HCT116 (cell line): ENCODE results near the gene CBFA2T2. TPM values are rescaled to one million over a fixed set of nuclear protein-coding genes. Genes with fewer than 3 reads are reported as not detected.
"Not testable (repeated sequence)": the region's sequence is repeated elsewhere in the genome, so short reads cannot be mapped to it uniquely, and the experiment has no call there.

Source experiments
- ATAC-seq: fragments of 200-7000 bp; cut with Tn5 transposase; 2 replicates; pipeline ENCODE4 v1.9.1; 2020; ENCODE audit warnings: mild to moderate bottlenecking, moderate library complexity
- BruUV-seq: library from RNA; stranded (reverse); fragments of 400-500 nt; replicated peaks from 2 replicates; lab custom pipeline; 2021; lab: Mats Ljungman, UMichigan
- CTCF ChIA-PET: fragments of 300-600 bp; sonication (Branson Sonifier 250); formaldehyde crosslinking; loops from one replicate; lab custom pipeline; 2021; ENCODE audit warnings: antibody characterized with exemption; lab: Charles Lee
- POLR2A ChIA-PET: fragments of 300-600, 350-600 bp; sonication (Branson Sonifier 250); formaldehyde crosslinking; loops from one replicate; lab custom pipeline; 2021; ENCODE audit warnings: antibody characterized with exemption; lab: Charles Lee
- RAD21 ChIA-PET, 2 experiments: fragments of 300-600 bp; sonication (Branson Sonifier 250); formaldehyde crosslinking; loops; one replicate each; lab custom pipeline; 2023; ENCODE audit warnings: low total read pairs in 2 of 2; ENCODE audit not compliant: uncharacterized antibody in 2 of 2, unreplicated experiment in 2 of 2, low non-redundant PET in 1 of 2; lab: Charles Lee
- DNase-seq: peaks from one replicate; pipeline ENCODE4 v3.0.0-alpha.2; 2010; ENCODE audit warnings: low read depth, low spot score
- H2AFZ ChIP-seq: fragments of 200-600 bp; shearing (Covaris generic), sonication (generic); 2 replicates; pipeline ENCODE4 v1.6.1; 2017; ENCODE audit warnings: low read depth, mixed run types, mixed read lengths, antibody characterized with exemption, low read length; ENCODE audit not compliant: poor library complexity, severe bottlenecking
- H3K27ac ChIP-seq: 2 replicates; pipeline ENCODE4 v1.5.1; 2012; ENCODE audit warnings: low read depth, low read length
- H3K27me3 ChIP-seq: fragments of 200-600 bp; sonication (generic); 2 replicates; pipeline ENCODE4 v1.6.1; 2016; ENCODE audit warnings: mixed run types, low read length, mixed read lengths; ENCODE audit not compliant: insufficient read depth
- H3K36me3 ChIP-seq, 2 experiments: fragments of 200-500 bp in 1 of 2; fragments of 200-600 bp in 1 of 2; sonication (Bioruptor generic) in 1 of 2; sonication (generic) in 1 of 2; 2 replicates each; pipeline versions ENCODE4 v1.5.1 to v1.6.1; 2014 to 2016; ENCODE audit warnings: low read length in 2 of 2, inconsistent platforms in 1 of 2, mixed read lengths in 1 of 2, mixed run types in 1 of 2; ENCODE audit not compliant: insufficient read depth in 2 of 2, control insufficient read depth in 1 of 2
- H3K4me1 ChIP-seq, 2 experiments: fragments of 200-600 bp in 1 of 2; sonication (generic) in 1 of 2; 2 replicates each; pipeline versions ENCODE4 v1.5.1 to v1.6.1; 2012 to 2017; ENCODE audit warnings: low read length in 2 of 2, inconsistent platforms in 1 of 2, mild to moderate bottlenecking in 1 of 2, mixed read lengths in 1 of 2, mixed run types in 1 of 2, moderate library complexity in 1 of 2; ENCODE audit not compliant: insufficient read depth in 2 of 2, control insufficient read depth in 1 of 2
- H3K4me2 ChIP-seq: fragments of 200-600 bp; sonication (generic); 2 replicates; pipeline ENCODE4 v1.6.1; 2017; ENCODE audit warnings: mixed run types, low read length, mixed read lengths
- H3K4me3 ChIP-seq, 2 experiments: fragments of 200-600 bp in 1 of 2; sonication (generic) in 1 of 2; replicated peaks in 1 of 2; 2 replicates each; pipeline ENCODE4 v1.5.1; 2011 to 2016; ENCODE audit warnings: low read length in 2 of 2, control low read depth in 1 of 2, low read depth in 1 of 2, mild to moderate bottlenecking in 1 of 2, mixed read lengths in 1 of 2, mixed run types in 1 of 2
- H3K79me2 ChIP-seq: fragments of 200-600 bp; sonication (generic); 2 replicates; pipeline ENCODE4 v1.6.1; 2017; ENCODE audit warnings: mild to moderate bottlenecking, mixed run types, low read length, moderate library complexity, mixed read lengths; ENCODE audit not compliant: insufficient read depth
- H3K9ac ChIP-seq: fragments of 200-600 bp; sonication (generic); 2 replicates; pipeline ENCODE4 v1.6.1; 2016; ENCODE audit warnings: low read length, mixed read lengths
- H3K9me2 ChIP-seq: fragments of 200-600 bp; sonication (generic), shearing (Covaris generic); 2 replicates; pipeline ENCODE4 v1.6.1; 2017; ENCODE audit warnings: mixed run types, mild to moderate bottlenecking, moderate library complexity; ENCODE audit not compliant: insufficient read depth
- H3K9me3 ChIP-seq, 2 experiments: fragments of 200-500 bp in 1 of 2; fragments of 200-600 bp in 1 of 2; sonication (Bioruptor generic) in 1 of 2; sonication (generic) in 1 of 2; 2 replicates each; pipeline ENCODE4 v1.6.1; 2014 to 2017; ENCODE audit warnings: low read length in 2 of 2, mixed read lengths in 2 of 2, inconsistent platforms in 1 of 2, low read depth in 1 of 2, mild to moderate bottlenecking in 1 of 2, mixed run types in 1 of 2, moderate library complexity in 1 of 2; ENCODE audit not compliant: control insufficient read depth in 1 of 2, insufficient read depth in 1 of 2
- H4K20me1 ChIP-seq: fragments of 200-600 bp; sonication (generic), shearing (Covaris generic); 2 replicates; pipeline ENCODE4 v1.6.1; 2017; ENCODE audit warnings: mixed run types, mild to moderate bottlenecking, moderate library complexity; ENCODE audit not compliant: insufficient read depth
- ATF3 ChIP-seq: IDR thresholded peaks from 2 replicates; pipeline ENCODE4 v1.6.1; 2012
- CBX3 ChIP-seq: IDR thresholded peaks from 2 replicates; pipeline ENCODE4 v1.6.1; 2012; ENCODE audit warnings: low read depth
- EGR1 ChIP-seq: IDR thresholded peaks from 2 replicates; pipeline ENCODE4 v1.6.1; 2012; ENCODE audit warnings: low read depth
- EZH2 ChIP-seq: fragments of 200-600 bp; sonication (generic); IDR thresholded peaks from 2 replicates; pipeline ENCODE4 v1.6.1; 2017; ENCODE audit warnings: antibody characterized with exemption, mixed run types
- RAD21 ChIP-seq: IDR thresholded peaks from 2 replicates; pipeline ENCODE4 v1.6.1; 2012; ENCODE audit warnings: low read depth, mild to moderate bottlenecking
- SRF ChIP-seq: IDR thresholded peaks from 2 replicates; pipeline ENCODE4 v1.6.1; 2012; ENCODE audit warnings: low read depth
- TCF7L2 ChIP-seq: IDR thresholded peaks from 2 replicates; pipeline ENCODE4 v1.7.0; 2011; ENCODE audit warnings: borderline replicate concordance, inconsistent platforms; ENCODE audit not compliant: insufficient read depth, insufficient read length; ENCODE audit errors: extremely low read depth
- ZFX ChIP-seq: fragments of 450-650 bp; IDR thresholded peaks from 2 replicates; pipeline ENCODE4 v1.6.1; 2017
- ZNF274 ChIP-seq: fragments of 200-500 bp; sonication (Bioruptor generic); IDR thresholded peaks from 2 replicates; pipeline ENCODE4 v1.6.1; 2014; ENCODE audit warnings: mild to moderate bottlenecking, low read depth, low read length, inconsistent platforms
- intact Hi-C: fragments of 100-400 bp; cut with micrococcal nuclease; formaldehyde crosslinking; loops from 2 replicates; pipeline ENCODE4 v1.10.0; 2022
- total RNA-seq: library from RNA; stranded (reverse); gene quantifications from one replicate; pipeline ENCODE4 v1.2.1, GENCODE V29; 2021; ENCODE audit not compliant: unreplicated experiment
- TF ChIP-seq, protein P1 (sequence below): IDR thresholded peaks from 2 replicates; pipeline ENCODE4 v1.6.1; 2011; ENCODE audit warnings: mild to moderate bottlenecking, low read length, moderate library complexity; ENCODE audit not compliant: insufficient replicate concordance; ENCODE audit errors: extremely low read depth

Gene CBFA2T2
- total RNA-seq, 1 experiment from 2014 or later = 8.0 TPM

DNA sequence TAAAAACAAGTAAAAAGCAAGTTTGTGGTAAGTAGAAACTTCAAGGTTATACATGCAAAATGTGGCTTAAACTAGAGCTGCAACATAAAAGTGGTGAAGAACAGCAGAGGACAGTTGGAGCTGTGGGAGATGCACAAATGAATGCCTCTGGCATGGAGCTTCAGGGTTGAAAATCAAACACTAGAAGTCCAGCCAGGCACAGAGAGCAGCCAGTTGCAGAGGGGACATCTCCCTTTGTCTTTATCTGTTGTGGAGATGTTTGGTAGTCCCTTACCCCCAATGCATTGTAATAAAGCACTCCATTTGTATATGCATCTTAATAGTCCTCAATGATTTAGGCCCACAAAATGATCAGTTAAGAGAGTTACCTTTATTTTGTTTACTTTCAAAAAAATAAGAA, 99.2 kb downstream of the CBFA2T2 start:
- no peaks in the 10 kb centered on the region for H3K9me3 ChIP-seq
- DNase-seq = no peak
- no peaks in the 10 kb centered on the region for H3K9me2 ChIP-seq
- RAD21 ChIA-PET = no interaction called here
- no peak for TF ChIP-seq ATF3
- intact Hi-C loops = no loop called here
- no peaks in the 10 kb centered on the region for H3K36me3 ChIP-seq
- no peak overlapping the region for H2AFZ ChIP-seq
- CTCF ChIA-PET = interaction anchor here (1.2 kb wide), 1 partner anchor 12 kb away, joined by 5 read pairs; no protein-coding TSS in a partner anchor
- ATAC-seq = no peak
- H3K9ac ChIP-seq = no peak overlapping the region
- no peak overlapping the region for H3K4me2 ChIP-seq
- peaks cover 3% of the 10 kb centered on the region; the same call in 1 of the 2 replicates for H4K20me1 ChIP-seq
- peaks cover 3 to 7% of the 10 kb centered on the region in 2 experiments; a peak in 3 of 4 replicates for H3K4me1 ChIP-seq
- no peak overlapping the region for H3K27ac ChIP-seq
- no peak overlapping the region for H3K4me3 ChIP-seq
- no TSS peak for BruUV-seq
- POLR2A ChIA-PET = interaction anchor here (1.7 kb wide), 1 partner anchor 13 kb away, joined by 3 read pairs; no protein-coding TSS in a partner anchor
- no peaks in the 10 kb centered on the region for H3K79me2 ChIP-seq
- H3K27me3 ChIP-seq = no peaks in the 10 kb centered on the region

DNA sequence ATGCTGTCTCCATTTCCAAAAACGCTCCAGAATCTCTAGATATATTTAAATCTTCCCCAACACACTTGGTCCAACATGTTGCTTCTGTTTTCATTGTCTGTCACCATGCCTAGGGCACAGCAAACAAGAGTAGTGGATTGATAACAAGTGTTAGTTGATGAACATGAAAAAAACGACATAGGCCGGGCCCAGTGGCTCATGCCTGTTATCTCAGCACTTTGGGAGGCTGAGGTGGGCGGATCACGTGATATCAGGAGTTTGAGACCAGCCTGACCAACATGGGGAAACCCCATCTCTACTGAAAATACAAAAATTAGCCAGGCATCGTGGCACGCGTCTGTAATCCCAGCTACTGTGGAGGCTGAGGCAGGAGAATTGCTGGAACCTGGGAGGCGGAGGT, 102.0 kb downstream of the CBFA2T2 start:
- H3K79me2 ChIP-seq, H3K4me2 ChIP-seq, intact Hi-C loops, H2AFZ ChIP-seq, H3K36me3 ChIP-seq, H3K27me3 ChIP-seq, H3K9ac ChIP-seq, H3K27ac ChIP-seq, POLR2A ChIA-PET, DNase-seq, RAD21 ChIA-PET, H4K20me1 ChIP-seq, BruUV-seq, H3K9me2 ChIP-seq, CTCF ChIA-PET, H3K4me1 ChIP-seq, ATAC-seq, H3K4me3 ChIP-seq, H3K9me3 ChIP-seq: not testable (repeated sequence)

GRCh38 chr20:33594743-33595142, 104.8 kb downstream of the CBFA2T2 start:
- intact Hi-C loops = no loop called here
- RAD21 ChIA-PET = no interaction called here
- no peak overlapping the region for H3K4me3 ChIP-seq
- H3K9me2 ChIP-seq = no peaks in the 10 kb centered on the region
- POLR2A ChIA-PET = no interaction called here
- no peaks in the 10 kb centered on the region for H4K20me1 ChIP-seq
- no peak overlapping the region for H2AFZ ChIP-seq
- H3K4me2 ChIP-seq = no peak overlapping the region
- no peak overlapping the region for H3K9ac ChIP-seq
- no peaks in the 10 kb centered on the region for H3K27me3 ChIP-seq
- no peaks in the 10 kb centered on the region for H3K79me2 ChIP-seq
- ATAC-seq (no peak), DNase-seq (no peak)
- H3K27ac ChIP-seq = no peak overlapping the region
- H3K4me1 ChIP-seq = no peaks in the 10 kb centered on the region
- CTCF ChIA-PET = no interaction called here
- H3K36me3 ChIP-seq = no peaks in the 10 kb centered on the region
- no peaks in the 10 kb centered on the region for H3K9me3 ChIP-seq
- TF ChIP-seq ZNF274 (no peak), RAD21 (no peak), EZH2 (no peak), TCF7L2 (no peak), SRF (no peak), CBX3 (no peak), ZFX (no peak), EGR1 (no peak)
- TF ChIP-seq, protein P1, sequence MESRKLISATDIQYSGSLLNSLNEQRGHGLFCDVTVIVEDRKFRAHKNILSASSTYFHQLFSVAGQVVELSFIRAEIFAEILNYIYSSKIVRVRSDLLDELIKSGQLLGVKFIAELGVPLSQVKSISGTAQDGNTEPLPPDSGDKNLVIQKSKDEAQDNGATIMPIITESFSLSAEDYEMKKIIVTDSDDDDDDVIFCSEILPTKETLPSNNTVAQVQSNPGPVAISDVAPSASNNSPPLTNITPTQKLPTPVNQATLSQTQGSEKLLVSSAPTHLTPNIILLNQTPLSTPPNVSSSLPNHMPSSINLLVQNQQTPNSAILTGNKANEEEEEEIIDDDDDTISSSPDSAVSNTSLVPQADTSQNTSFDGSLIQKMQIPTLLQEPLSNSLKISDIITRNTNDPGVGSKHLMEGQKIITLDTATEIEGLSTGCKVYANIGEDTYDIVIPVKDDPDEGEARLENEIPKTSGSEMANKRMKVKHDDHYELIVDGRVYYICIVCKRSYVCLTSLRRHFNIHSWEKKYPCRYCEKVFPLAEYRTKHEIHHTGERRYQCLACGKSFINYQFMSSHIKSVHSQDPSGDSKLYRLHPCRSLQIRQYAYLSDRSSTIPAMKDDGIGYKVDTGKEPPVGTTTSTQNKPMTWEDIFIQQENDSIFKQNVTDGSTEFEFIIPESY = no peak
- BruUV-seq = no TSS peak
